Caco-2 (cell line): ENCODE results near the gene RAD51B. TPM values are rescaled to one million over a fixed set of nuclear protein-coding genes. Genes with fewer than 3 reads are reported as not detected.

Experiments
- BruUV-seq: library from RNA; stranded (reverse); fragments of 400-500 nt; replicated peaks from 2 replicates; lab custom pipeline; 2021; lab: Mats Ljungman, UMichigan
- CTCF ChIA-PET: fragments of 300-600 bp; sonication (Branson Sonifier 250); formaldehyde crosslinking; loops from one replicate; lab custom pipeline; 2022; ENCODE audit warnings: antibody characterized with exemption; lab: Charles Lee
- POLR2A ChIA-PET: fragments of 300-600 bp; sonication (Branson Sonifier 250); formaldehyde crosslinking; loops from one replicate; lab custom pipeline; 2022; ENCODE audit warnings: antibody characterized with exemption; lab: Charles Lee
- DNase-seq, 2 experiments: peaks; one replicate each; pipeline versions ENCODE4 v3.0.0 to v3.0.0-alpha.2; 2020 to 2022
- H3K27me3 ChIP-seq: replicated peaks from 2 replicates; pipeline ENCODE4 v1.6.0; 2011; ENCODE audit warnings: low read length; ENCODE audit not compliant: control insufficient read depth, insufficient read depth
- H3K36me3 ChIP-seq: 2 replicates; pipeline ENCODE4 v1.5.1; 2011; ENCODE audit warnings: low read length; ENCODE audit not compliant: control insufficient read depth, insufficient read depth
- H3K4me1 ChIP-seq: fragments of 250-450 bp; sonication (Bioruptor Pico); 2 replicates; pipeline ENCODE4 v1.5.1; 2020; ENCODE audit warnings: mild to moderate bottlenecking
- H3K4me3 ChIP-seq: 2 replicates; pipeline ENCODE4 v1.5.1; 2011; ENCODE audit warnings: low read depth, mild to moderate bottlenecking, control low read depth, low read length
- H3K9me3 ChIP-seq: fragments of 250-450 bp; sonication (Bioruptor Pico); 2 replicates; pipeline ENCODE4 v1.5.1; 2020; ENCODE audit warnings: mild to moderate bottlenecking, moderate library complexity
- H3K27ac Mint-ChIP-seq: one replicate; pipeline ENCODE4 v1.8.0; 2022; ENCODE audit warnings: mixed read lengths; ENCODE audit not compliant: unreplicated experiment
- H3K27me3 Mint-ChIP-seq: one replicate; pipeline ENCODE4 v1.8.0; 2022; ENCODE audit warnings: mixed read lengths; ENCODE audit not compliant: insufficient read depth, unreplicated experiment
- H3K36me3 Mint-ChIP-seq: one replicate; pipeline ENCODE4 v1.8.0; 2022; ENCODE audit warnings: mild to moderate bottlenecking, mixed read lengths; ENCODE audit not compliant: insufficient read depth, unreplicated experiment
- H3K4me1 Mint-ChIP-seq: one replicate; pipeline ENCODE4 v1.8.0; 2022; ENCODE audit warnings: low read depth, mixed read lengths; ENCODE audit not compliant: unreplicated experiment
- H3K4me3 Mint-ChIP-seq: one replicate; pipeline ENCODE4 v1.8.0; 2022; ENCODE audit warnings: mild to moderate bottlenecking, moderate library complexity, mixed read lengths; ENCODE audit not compliant: unreplicated experiment
- H3K9me3 Mint-ChIP-seq: one replicate; pipeline ENCODE4 v1.8.0; 2022; ENCODE audit warnings: mixed read lengths; ENCODE audit not compliant: unreplicated experiment
- CTCF ChIP-seq, 2 experiments: fragments of 200-600 bp in 1 of 2; IDR thresholded peaks; 1 replicate in 1 of 2; 2 replicates in 1 of 2; pipeline versions ENCODE4 v1.5.1 to v1.8.0; 2011 to 2022; ENCODE audit warnings: antibody characterized with exemption in 1 of 2, control low read depth in 1 of 2, inconsistent platforms in 1 of 2, low read depth in 1 of 2, low read length in 1 of 2, mild to moderate bottlenecking in 1 of 2, moderate library complexity in 1 of 2; ENCODE audit not compliant: insufficient read depth in 1 of 2, severe bottlenecking in 1 of 2, unreplicated experiment in 1 of 2
- intact Hi-C: fragments of 100-400 bp; cut with micrococcal nuclease; formaldehyde crosslinking; loops from one replicate; pipeline ENCODE4 v1.10.0; 2022; ENCODE audit not compliant: unreplicated experiment
- total RNA-seq: library from RNA; stranded (reverse); gene quantifications from 2 replicates; pipeline ENCODE4 v1.2.3, GENCODE V29; 2022

RAD51B gene
- total RNA-seq, 1 experiment from 2014 or later: 16.7 TPM

DNA sequence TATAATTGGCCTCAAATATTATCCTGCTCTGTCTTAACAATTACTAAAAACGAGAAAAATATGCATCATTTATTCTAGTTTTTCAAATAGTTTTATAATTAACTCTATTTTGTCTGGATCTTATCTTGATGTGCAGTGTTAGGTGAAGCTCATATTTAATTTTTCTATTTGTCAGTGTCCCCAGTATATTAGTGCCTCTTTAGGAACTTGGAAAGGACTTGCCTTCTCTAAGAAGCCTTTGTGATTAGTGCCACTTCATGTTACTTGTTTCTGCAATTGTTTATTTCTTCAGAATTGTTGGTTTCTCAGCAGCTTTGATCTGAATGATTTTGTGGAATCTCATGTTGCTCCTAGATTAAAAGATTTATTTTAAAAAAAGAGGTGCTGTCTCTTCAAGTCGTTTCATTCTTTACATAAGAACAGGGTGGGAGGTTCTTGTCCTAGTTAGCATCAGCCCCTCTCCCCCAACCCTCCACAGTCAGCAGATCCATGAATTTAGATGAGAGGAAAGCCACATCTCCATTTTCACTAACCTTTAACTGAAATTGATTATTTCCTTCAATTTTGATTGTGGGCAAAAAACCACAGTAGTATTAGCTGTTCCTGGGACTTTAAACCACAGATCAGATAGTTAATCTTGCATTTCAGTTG, 434.4 kb downstream of the RAD51B start:
- Mint-ChIP-seq H3K4me1 (peaks cover 40% of the 10 kb centered on the region), H3K27ac (no peak overlapping the region), H3K9me3 (no peaks in the 10 kb centered on the region), H3K4me3 (no peak overlapping the region), H3K27me3 (no peaks in the 10 kb centered on the region), H3K36me3 (no peaks in the 10 kb centered on the region)
- Histone ChIP-seq H3K36me3 (no peaks in the 10 kb centered on the region), H3K4me1 (peaks cover 36% of the 10 kb centered on the region), H3K9me3 (no peaks in the 10 kb centered on the region), H3K4me3 (no peak overlapping the region), H3K27me3 (no peaks in the 10 kb centered on the region)
- ChIA-PET CTCF (no interaction called here), POLR2A (no interaction called here)
- no peak for TF ChIP-seq CTCF (IDR thresholded peaks at IDR 0.05; ENCODE audit: insufficient read depth in 1 of 2, low read depth in 1 of 2, low read length in 1 of 2, severe bottlenecking in 1 of 2, unreplicated experiment in 1 of 2)
- intact Hi-C loops: no loop called here
- BruUV-seq: no TSS peak
- DNase-seq: no peak

DNA sequence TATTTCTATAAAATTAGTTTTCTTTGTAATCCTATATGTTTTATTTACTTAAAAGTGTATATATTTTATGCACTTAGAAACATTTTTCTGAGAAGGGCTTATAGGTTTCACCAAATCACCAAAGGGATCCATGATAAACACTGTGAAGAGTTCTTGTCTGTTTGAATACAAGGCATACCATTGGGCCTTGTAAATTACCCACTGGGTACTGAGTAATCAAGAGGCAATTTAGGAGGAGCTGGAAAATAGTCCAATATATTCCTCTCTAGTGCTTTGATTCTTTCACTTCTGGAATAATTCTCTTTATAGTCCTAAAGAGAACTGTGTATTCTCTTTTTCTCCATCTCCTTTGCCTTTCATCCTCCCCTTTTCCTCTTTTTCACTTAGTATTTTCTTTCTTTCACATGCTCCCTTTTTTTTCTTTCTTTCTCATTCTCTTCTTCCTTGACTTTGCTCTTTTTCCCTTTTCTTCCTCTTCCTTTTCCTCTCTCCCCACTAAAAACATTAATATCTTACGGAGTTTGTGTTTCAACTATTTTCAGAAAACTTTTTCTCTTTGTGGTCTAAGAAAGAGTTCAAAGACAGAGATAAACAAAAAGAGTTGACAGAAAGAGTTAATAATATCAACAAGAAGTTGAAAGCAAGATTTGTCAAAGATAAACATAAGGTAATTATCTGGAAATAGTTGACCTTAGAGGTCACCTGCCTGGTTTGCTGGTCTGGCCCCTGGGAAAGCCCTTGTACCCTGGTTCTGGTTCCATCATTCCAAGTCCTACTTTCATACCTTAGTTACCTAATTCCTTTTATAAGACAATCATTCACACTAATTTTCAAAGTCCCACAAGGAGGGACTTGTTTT, 435.3 kb downstream of the RAD51B start:
- intact Hi-C loops: loop anchor here (5.0 kb wide), 1 partner anchor 42 kb away; no protein-coding TSS in a partner anchor
- no peak overlapping the region for H3K4me3 Mint-ChIP-seq
- H3K4me3 ChIP-seq: no peak overlapping the region

More for the DNA sequence above, 435.3 kb downstream of the RAD51B start:
- peak overlapping the region; percentile 13 for H3K27ac Mint-ChIP-seq
- Histone ChIP-seq H3K9me3 (no peaks in the 10 kb centered on the region), H3K4me1 (peaks cover 27% of the 10 kb centered on the region), H3K27me3 (no peaks in the 10 kb centered on the region), H3K36me3 (no peaks in the 10 kb centered on the region)
- no peaks in the 10 kb centered on the region for H3K9me3 Mint-ChIP-seq
- peak in 1 of 2 experiments; percentile 33 for DNase-seq
- peaks cover 33% of the 10 kb centered on the region for H3K4me1 Mint-ChIP-seq
- no TSS peak for BruUV-seq
- POLR2A ChIA-PET: interaction anchor here (0.6 kb wide), 1 partner anchor 536 kb away, joined by 3 read pairs; no protein-coding TSS in a partner anchor
- CTCF ChIA-PET: no interaction called here
- no peak for TF ChIP-seq CTCF (IDR thresholded peaks at IDR 0.05; ENCODE audit: insufficient read depth in 1 of 2, low read depth in 1 of 2, low read length in 1 of 2, severe bottlenecking in 1 of 2, unreplicated experiment in 1 of 2)
- H3K36me3 Mint-ChIP-seq: no peaks in the 10 kb centered on the region
- H3K27me3 Mint-ChIP-seq: no peaks in the 10 kb centered on the region
